BE2C (cell line): ENCODE measurements around the gene PLCL2.

Source experiments
- DNase-seq: peaks from one replicate; pipeline ENCODE4 v3.0.0-alpha.2; 2020
- H3K27me3 ChIP-seq: fragments of 250-450 bp; sonication (Bioruptor Pico); 2 replicates; pipeline ENCODE4 v1.5.1; 2020; ENCODE audit warnings: mild to moderate bottlenecking
- H3K36me3 ChIP-seq: fragments of 250-450 bp; sonication (Bioruptor Pico); 2 replicates; pipeline ENCODE4 v1.5.1; 2020; ENCODE audit warnings: mild to moderate bottlenecking
- H3K4me1 ChIP-seq: fragments of 250-450 bp; sonication (Bioruptor Pico); 2 replicates; pipeline ENCODE4 v1.5.1; 2020
- H3K4me3 ChIP-seq: 2 replicates; pipeline ENCODE4 v1.5.1; 2011; ENCODE audit warnings: low read depth, low read length
- H3K9me3 ChIP-seq: fragments of 250-450 bp; sonication (Bioruptor Pico); 2 replicates; pipeline ENCODE4 v1.5.1; 2020
- TF ChIP-seq, protein P1 (sequence below): IDR thresholded peaks from 2 replicates; pipeline ENCODE4 v1.5.1; 2012; ENCODE audit warnings: mild to moderate bottlenecking, low read depth, low read length

PLCL2 gene

DNA sequence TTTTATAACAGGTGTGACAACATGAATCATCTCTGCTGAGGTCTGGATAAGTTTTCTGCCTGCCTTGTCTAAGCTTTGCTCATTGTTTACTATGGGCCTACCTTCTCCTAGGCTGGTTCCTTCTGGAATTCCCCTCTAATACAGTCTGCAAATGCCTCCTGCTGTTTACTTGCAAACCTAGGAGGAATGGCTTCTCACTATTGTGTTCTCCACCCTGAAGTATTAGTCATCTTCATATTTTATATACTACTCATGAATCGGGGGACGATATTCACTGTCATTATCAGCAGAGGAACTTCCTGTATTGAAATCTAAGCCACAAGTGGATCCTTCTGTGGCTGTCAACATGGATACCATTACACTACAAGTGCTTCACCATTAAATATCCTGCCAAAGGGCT, 154.8 kb downstream of the PLCL2 start:
- Histone ChIP-seq H3K27me3 (no peaks in the 10 kb centered on the region), H3K36me3 (no peaks in the 10 kb centered on the region), H3K9me3 (no peaks in the 10 kb centered on the region), H3K4me1 (no peaks in the 10 kb centered on the region), H3K4me3 (no peak overlapping the region)
- no peak for DNase-seq
- TF ChIP-seq, protein P1, sequence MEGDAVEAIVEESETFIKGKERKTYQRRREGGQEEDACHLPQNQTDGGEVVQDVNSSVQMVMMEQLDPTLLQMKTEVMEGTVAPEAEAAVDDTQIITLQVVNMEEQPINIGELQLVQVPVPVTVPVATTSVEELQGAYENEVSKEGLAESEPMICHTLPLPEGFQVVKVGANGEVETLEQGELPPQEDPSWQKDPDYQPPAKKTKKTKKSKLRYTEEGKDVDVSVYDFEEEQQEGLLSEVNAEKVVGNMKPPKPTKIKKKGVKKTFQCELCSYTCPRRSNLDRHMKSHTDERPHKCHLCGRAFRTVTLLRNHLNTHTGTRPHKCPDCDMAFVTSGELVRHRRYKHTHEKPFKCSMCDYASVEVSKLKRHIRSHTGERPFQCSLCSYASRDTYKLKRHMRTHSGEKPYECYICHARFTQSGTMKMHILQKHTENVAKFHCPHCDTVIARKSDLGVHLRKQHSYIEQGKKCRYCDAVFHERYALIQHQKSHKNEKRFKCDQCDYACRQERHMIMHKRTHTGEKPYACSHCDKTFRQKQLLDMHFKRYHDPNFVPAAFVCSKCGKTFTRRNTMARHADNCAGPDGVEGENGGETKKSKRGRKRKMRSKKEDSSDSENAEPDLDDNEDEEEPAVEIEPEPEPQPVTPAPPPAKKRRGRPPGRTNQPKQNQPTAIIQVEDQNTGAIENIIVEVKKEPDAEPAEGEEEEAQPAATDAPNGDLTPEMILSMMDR, result no peak

DNA sequence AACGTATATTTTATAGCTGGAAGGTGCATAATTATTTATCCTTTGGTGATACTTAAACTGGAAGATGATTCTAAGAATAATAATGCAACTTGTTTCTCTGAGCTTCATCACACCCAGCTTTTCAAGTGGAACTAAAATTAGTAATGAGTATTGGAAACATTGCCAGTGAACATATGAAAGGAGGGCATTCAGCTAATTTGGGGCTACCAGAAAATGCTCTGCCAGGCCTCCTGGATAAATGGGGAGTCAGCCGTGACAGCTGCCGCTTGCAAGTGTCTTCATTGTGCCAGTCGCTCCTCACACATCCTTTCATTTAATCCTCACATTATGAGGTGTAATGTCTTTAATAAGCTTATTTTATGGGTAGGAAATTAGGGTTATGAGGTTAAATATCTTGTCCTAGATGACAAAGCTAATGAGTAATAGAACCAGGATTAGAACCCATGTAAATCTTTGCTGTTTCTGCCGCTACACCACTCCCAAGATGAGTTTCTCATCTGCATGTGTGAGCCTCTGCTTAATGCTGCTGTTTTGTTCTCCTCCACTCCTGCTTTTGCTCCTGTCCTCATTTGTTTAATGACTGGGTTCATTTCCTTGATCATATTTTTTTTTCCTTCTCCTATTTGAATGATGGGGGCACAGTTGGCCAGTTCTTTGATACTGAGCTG, 155.7 kb downstream of the PLCL2 start:
- no peaks in the 10 kb centered on the region for H3K27me3 ChIP-seq
- no peaks in the 10 kb centered on the region for H3K36me3 ChIP-seq
- H3K4me1 ChIP-seq, result no peaks in the 10 kb centered on the region
- DNase-seq, result no peak
- H3K9me3 ChIP-seq, result no peaks in the 10 kb centered on the region
- TF ChIP-seq, protein P1, result no peak
- H3K4me3 ChIP-seq, result no peak overlapping the region

DNA sequence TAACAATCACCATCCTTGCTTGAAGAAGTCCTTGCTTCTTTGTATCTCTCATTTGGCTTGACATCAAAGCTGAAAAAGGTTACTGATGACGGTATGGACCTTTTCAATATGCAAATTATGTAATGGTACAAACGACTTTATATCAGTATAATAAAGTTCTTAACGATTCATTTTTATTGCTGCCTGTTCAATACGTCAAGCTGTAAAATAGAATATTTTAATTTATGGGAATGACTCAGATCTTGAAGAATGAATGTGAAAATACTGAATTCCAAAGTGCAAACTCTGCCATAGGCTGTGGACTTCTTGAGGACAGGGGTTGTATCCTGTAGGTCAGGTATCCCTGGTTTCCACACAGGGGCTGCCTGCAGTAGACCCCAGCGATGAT, 156.2 kb downstream of the PLCL2 start:
- Histone ChIP-seq H3K9me3 (no peaks in the 10 kb centered on the region), H3K4me3 (no peak overlapping the region), H3K4me1 (no peaks in the 10 kb centered on the region), H3K36me3 (no peaks in the 10 kb centered on the region), H3K27me3 (no peaks in the 10 kb centered on the region)
- TF ChIP-seq, protein P1, result no peak
- DNase-seq, result no peak

DNA sequence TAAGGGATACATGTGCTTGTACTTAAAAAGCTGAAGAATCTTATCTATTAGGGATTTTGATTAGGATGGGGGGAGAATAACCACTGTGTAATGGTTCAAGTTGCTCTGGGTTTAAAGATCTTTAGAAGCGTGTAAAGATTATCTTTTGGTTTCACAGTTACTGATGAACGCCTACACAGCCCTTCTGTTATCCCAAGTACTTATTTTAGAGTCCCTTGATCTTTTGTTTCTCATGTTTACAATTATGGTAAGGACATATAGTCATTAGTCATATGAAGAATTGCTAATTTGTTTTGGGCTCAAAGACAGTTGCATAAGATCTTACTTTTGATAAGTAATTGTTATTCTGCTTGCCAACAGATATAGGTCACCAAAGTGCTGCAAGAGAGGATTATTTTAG, 160.1 kb downstream of the PLCL2 start:
- Histone ChIP-seq H3K4me3 (no peak overlapping the region), H3K36me3 (no peaks in the 10 kb centered on the region), H3K27me3 (no peaks in the 10 kb centered on the region), H3K9me3 (no peaks in the 10 kb centered on the region), H3K4me1 (no peaks in the 10 kb centered on the region)
- TF ChIP-seq, protein P1, result no peak
- no peak for DNase-seq

DNA sequence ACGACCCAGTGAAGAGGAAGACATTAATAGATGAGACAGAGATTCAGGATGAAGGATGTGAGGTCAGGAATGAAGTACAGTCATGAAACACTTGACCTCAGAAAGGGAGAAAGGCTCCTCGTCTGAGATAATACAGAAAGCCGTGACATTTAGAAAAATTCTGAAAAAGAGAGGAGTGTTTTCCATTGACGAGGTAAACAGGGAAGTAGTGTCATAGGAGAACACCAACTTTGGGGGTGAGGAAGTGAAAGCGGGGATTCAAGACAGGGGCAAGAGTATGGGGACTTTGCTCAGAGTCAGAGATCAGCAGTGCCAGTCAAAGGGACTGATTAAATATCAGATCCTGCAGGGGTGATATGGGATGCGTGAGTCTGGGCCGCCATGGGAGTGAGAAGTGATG, 160.9 kb downstream of the PLCL2 start:
- H3K27me3 ChIP-seq, result no peaks in the 10 kb centered on the region
- no peak for DNase-seq
- TF ChIP-seq, protein P1, result no peak
- H3K4me1 ChIP-seq, result no peaks in the 10 kb centered on the region
- H3K4me3 ChIP-seq, result no peak overlapping the region
- H3K36me3 ChIP-seq, result no peaks in the 10 kb centered on the region
- no peaks in the 10 kb centered on the region for H3K9me3 ChIP-seq

DNA sequence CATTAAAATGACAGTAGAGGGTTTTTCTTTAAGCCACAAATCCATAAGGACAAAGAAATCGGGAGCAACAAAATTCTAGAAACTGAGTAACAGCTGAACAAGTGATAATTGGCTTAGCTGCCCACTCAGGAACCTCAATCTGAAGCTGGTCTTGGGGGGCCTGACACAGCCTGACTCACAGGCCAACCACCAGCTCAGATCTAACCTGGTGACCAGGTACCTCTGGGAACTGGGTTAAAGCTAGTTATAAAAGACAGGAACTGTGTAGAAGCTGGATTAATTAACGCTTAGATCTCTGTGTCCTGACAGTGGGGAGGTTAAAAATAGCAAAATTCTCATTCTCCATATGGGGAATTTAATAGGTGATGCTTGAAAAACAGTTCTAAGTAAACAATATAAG, 161.9 kb downstream of the PLCL2 start:
- H3K36me3 ChIP-seq, result no peaks in the 10 kb centered on the region
- no peaks in the 10 kb centered on the region for H3K4me1 ChIP-seq
- TF ChIP-seq, protein P1, result no peak
- no peak overlapping the region for H3K4me3 ChIP-seq
- H3K9me3 ChIP-seq, result no peaks in the 10 kb centered on the region
- no peak for DNase-seq
- H3K27me3 ChIP-seq, result no peaks in the 10 kb centered on the region
